HG02759 (cell line): Measurements from ENCODE around the gene OSCP1.

Experiments
- ATAC-seq: cut with Tn5 transposase; IDR thresholded peaks from one replicate; pipeline ENCODE4 v1.9.1; 2021; ENCODE audit warnings: mild to moderate bottlenecking, moderate library complexity; ENCODE audit not compliant: unreplicated experiment

Gene OSCP1

DNA sequence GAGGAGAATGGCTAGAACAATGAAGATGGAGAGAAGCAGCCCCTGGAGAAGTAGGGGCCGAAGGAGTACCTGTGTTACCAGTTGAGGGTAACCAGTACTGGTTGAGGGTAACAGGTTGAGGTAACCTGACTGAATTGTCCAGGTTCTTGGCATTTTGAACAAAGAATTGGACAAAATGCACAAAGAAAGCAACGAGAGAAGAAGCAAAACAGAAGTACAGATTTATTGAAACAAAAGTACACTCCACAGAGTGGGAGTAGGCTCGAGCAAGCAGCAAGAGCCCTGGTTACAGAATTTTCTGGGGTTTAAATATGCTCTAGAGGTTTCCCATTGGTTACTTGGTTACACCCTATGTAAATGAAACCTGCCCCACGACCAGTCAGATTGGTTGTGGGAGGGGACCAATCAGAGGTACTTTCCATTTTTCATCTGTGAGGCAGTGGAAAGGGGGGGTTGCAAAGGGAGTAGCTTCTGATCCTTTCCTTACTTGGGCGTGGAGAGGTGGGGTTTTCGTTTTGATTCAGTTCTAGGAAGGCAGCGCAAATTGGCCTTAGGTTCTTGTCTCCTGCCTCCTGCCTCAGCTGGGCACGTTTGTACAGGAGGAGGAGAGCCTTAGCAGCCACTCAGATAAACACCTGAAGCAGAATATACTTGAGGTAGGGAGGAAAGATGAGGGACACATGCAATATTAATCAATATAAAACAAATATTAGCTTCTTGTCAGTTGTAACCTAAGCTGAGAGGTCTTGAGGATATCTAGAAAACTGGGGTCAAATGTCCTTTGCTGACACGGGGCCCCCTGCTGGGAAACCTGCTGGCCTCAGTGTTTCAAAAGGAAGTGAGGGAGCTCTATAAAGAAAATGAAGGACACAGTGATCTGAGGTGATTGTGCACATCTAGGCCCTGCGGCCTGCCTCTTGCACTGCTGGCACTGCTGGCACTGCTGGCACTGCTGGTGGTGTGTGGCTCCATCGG is 38.3 kb downstream of the OSCP1 start:
- ATAC-seq: no peak

GRCh38 chr1:36408479-36408878 is 41.8 kb downstream of the OSCP1 start:
- no peak for ATAC-seq

GRCh38 chr1:36406440-36406839 is 43.8 kb downstream of the OSCP1 start:
- no peak for ATAC-seq

GRCh38 chr1:36402504-36402890 is 47.8 kb downstream of the OSCP1 start:
- ATAC-seq: no peak

DNA sequence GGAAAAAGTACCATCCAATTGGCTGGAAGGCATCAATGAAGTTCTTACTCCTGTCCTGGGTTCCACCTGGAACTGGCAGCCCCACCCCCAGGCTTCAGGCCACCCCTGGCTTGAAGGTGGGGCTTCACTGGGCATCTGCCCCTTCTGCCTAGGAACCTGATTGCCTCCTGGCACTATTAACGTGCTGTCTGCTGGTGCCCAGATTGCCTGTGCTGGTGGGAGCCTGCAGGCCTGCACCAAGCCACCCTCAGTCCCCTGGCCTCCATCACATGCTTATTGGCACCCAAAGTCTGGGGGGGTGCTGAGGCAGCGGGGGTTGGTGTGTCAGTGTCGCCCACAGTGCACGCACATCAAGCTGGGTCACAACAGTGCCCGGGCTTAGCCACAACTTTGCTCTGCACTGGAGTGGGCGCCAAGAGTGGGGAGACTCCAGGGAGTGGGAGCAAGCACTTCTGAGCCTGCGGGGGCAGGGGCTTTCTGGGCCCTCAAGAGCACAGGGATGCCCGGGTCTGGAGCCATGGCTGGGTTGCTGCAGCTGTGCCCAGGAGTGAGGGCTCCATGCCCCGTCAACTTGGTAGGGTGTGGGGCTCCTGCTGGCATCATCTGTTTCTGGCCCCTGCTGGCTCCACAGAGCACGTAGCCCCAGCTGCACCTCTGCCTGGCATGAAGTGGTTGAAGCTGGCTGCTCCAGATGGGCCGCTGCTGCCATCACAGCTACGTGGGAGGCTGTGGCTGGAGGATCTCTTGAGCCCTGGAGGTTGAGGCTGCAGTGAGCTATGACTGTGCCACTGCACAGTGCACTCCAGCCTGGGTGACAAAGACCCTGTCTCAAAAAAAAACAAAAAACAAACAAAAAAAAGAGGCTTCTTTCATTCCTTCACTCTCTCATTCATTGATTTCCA is 48.4 kb downstream of the OSCP1 start:
- ATAC-seq: no peak

- ATAC-seq: no peak
Measured at GRCh38 chr1:36400825-36401601, 49.2 kb downstream of the OSCP1 start.

DNA sequence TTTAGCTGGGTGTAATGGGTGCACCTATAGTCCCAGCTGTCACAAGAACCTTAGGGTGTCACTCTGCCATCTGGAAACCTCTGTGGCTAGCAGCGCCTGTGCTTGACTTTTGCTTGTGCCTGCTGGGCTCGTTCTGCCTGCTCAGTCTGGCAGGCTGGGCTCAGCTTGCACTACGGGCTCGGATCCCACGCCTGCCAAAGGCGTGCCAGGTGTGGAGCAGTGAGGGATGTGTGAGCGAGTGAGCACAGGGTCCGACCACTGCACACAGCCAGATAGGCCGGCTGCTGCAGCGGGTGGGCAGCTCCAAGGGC is 49.8 kb downstream of the OSCP1 start:
- no peak for ATAC-seq

DNA sequence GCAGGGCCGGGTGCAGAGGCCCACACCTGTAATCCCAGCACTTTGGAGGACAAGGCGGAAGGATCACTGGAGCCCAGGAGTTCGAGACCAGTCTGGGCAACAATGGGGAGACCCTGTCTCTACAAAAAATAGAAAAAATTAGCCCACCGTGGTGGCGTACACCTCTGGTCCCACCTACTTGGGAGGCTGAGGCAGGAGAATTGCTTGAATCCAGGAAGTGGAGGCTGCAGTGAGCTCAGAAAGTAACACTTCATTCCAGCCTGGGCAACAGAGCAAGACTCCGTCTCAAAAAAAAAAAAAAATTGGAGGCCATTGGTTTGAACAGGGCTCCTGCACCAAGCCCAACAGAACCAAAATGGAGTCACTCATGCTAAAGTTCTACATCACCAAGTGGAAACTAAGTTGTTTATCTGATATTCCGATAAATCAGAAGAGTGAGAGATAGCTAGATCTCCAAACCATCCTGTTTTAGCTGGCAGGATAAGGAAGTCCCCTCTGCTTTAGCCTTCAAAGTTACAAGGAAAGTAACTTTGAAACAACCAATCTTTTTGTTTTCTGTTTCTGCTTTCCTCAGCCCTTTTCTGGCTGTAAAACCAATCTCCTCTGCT is 51.8 kb downstream of the OSCP1 start:
- ATAC-seq: no peak

- ATAC-seq: peak; percentile 90
Measured at GRCh38 chr1:36397378-36398230, 52.6 kb downstream of the OSCP1 start, which contains the start of gene LSM10. Gene LSM10 (minus strand): TSS chr1:36397908. CDS start chr1:36394129, 3,779 bp downstream.

DNA sequence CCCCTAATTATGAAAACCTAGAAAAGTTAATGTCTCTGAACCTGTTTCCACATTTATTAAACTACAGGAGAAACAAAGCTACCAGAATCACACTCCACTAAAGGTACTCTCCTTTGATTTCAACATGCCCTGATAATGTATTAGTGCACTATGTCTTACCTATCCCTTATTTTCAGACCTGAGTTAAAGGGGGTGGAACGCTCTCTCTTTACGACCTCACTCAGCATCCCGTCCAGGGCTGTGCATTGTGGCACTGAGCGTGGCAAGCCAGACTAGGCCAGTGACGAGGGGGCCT is 53.2 kb downstream of the OSCP1 start:
- no peak for ATAC-seq

DNA sequence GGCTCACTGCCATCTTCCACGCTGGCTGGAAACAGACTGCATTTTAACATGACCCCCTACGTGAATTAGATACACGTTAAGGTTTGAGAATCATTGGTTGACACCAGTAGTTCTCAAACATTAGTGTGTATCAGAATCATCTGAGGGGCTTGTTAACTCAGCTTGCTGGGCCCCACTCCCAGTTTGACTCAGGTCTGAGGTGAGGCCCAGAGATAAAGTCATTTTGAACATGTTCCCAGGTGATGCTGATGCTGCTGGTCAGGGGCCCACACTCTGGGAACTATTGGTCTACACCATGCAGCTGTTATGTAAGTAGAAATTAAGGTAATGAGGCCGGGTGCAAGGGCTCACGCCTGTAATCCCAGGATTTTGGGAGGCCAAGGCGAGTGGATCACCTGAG is 53.9 kb downstream of the OSCP1 start:
- ATAC-seq: no peak

- no peak for ATAC-seq
Measured at GRCh38 chr1:36393686-36394085, 56.6 kb downstream of the OSCP1 start.

DNA sequence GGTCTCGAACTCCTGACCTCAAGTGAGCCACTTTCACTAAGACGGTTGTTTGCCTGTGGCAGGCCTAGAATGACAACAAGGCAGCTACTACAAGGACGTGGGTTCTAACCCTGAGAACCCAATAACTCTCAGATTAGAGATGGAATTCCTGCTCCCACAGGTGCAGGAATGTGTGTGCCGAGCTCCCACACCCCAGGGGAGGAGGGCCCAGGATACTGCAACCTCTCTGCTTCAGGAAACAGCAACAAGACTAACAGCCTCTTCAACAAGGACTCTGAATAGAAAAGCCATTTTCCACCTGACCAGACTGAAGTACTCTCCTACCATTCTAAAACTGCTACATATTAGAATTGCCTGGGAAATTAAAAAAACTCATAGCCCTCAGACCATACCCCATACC is 57.4 kb downstream of the OSCP1 start:
- ATAC-seq: no peak

DNA sequence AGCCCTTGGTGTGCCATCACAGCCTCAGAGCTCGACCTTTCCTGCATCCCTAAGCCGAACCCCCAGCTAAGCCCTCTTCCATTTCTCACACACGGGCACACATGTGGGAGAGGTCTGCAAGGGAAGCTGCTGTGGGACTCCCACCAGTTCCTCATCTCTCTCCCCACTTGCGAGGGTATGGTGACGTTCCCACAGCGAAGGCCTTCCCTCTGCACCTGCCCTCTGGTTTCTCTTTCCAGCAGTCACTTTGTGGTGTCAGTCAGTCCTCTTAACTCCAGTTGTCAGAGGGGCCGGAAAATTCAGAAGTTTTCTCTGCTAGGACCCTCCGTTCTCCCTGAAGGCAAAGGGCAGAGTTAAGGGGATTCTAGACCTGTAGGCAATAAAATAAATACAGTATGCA is 59.0 kb downstream of the OSCP1 start:
- ATAC-seq: no peak

GRCh38 chr1:36390411-36390810 is 59.8 kb downstream of the OSCP1 start:
- ATAC-seq: no peak

DNA sequence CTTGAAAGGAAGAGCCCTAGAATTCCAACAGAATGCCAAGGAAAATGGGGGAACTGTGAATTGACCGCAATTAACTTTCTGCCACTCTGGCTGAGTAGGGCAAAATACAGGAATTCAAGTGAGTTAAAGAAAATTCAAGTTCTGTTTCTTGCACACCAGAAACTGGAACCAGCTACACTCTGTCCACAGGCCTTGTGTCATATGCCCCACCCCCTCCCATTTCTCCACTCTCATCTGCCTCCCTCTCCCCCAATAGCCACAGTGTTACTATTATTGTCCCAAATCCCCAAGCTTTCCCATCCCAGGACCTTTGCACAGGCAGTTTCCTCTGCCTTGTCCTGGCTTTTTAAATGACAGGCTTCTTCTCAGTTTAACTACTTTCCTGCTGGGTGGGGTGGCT is 60.3 kb downstream of the OSCP1 start:
- no peak for ATAC-seq

DNA sequence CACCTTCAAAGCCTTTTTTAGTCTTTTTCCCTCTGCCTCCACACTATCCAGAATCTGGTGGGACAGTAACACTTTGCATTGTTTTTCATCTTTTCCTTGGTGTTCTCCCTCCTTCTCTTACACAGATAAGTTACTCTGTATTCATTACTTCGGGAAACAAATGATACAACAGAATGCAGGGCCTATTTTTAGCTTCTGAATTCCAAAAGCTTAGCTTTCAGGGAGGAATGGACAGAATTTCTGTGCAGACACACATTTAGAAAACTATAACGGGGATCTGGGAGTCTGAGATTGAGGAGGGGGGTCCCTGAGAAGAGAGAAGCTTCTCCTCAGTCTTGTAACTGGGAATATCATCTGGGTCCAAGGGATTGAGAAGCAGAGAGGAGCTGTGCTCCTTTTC is 61.0 kb downstream of the OSCP1 start:
- ATAC-seq: no peak

- ATAC-seq: no peak
Measured at GRCh38 chr1:36387141-36387949, 62.9 kb downstream of the OSCP1 start.
